ENCODE results near the gene VEGFD.
"Not testable (repeated sequence)": the region's sequence is repeated elsewhere in the genome, so short reads cannot be mapped to it uniquely, and the experiment has no call there.

VEGFD gene

GRCh38 chrX:15319075-15319474 is 65.1 kb downstream of the VEGFD start:
- Histone ChIP-seq H3K9ac (ENCODE audit: low read length in 5 of 5) (no peak overlapping the region), H3K36me3 (ENCODE audit: control insufficient read depth in 5 of 5, insufficient read depth in 5 of 5, low read length in 5 of 5) (peaks cover 2 to 11% (median 10%) of the 10 kb centered on the region in 5 donors), H3K27me3 (ENCODE audit: control insufficient read depth in 5 of 5, insufficient read depth in 4 of 5, low read length in 5 of 5) (peaks cover 0 to 2% (median 0%) of the 10 kb centered on the region in 5 donors), H3K9me3 (ENCODE audit: control insufficient read depth in 5 of 5, low read length in 5 of 5) (no peaks in the 10 kb centered on the region), H3K4me1 (ENCODE audit: control insufficient read depth in 5 of 5, insufficient read depth in 5 of 5, low read length in 5 of 5) (no peaks in the 10 kb centered on the region), H3K27ac (ENCODE audit: low read depth, low read length) (no peak overlapping the region), H3K4me3 (ENCODE audit: low read depth in 1 of 5, low read length in 5 of 5) (no peak overlapping the region)

- H3K27ac ChIP-seq (ENCODE audit: low read depth, low read length) = no peak within 1 kb of the TSS
- H3K4me3 ChIP-seq (ENCODE audit: low read depth in 1 of 5, low read length in 5 of 5) = no peak within 1 kb of the TSS
- peaks cover 0 to 4% (median 3%) of the 10 kb centered on the region in 5 donors for H3K36me3 ChIP-seq (ENCODE audit: control insufficient read depth in 5 of 5, insufficient read depth in 5 of 5, low read length in 5 of 5)
- no peak within 1 kb of the TSS for H3K9ac ChIP-seq (ENCODE audit: low read length in 5 of 5)
- no peaks in the 10 kb centered on the region for H3K4me1 ChIP-seq (ENCODE audit: control insufficient read depth in 5 of 5, insufficient read depth in 5 of 5, low read length in 5 of 5)
- peaks cover 0 to 2% (median 0%) of the 10 kb centered on the region in 5 donors for H3K27me3 ChIP-seq (ENCODE audit: control insufficient read depth in 5 of 5, insufficient read depth in 4 of 5, low read length in 5 of 5)
- H3K9me3 ChIP-seq (ENCODE audit: control insufficient read depth in 5 of 5, low read length in 5 of 5) = no peaks in the 10 kb centered on the region
These were observed 68.7 kb downstream of the VEGFD start, which contains the start of gene ASB11 for GRCh38 chrX:15315509-15315908. ASB11 (minus strand) TSS chrX:15315640; CDS start chrX:15315605, 35 bp downstream.

DNA sequence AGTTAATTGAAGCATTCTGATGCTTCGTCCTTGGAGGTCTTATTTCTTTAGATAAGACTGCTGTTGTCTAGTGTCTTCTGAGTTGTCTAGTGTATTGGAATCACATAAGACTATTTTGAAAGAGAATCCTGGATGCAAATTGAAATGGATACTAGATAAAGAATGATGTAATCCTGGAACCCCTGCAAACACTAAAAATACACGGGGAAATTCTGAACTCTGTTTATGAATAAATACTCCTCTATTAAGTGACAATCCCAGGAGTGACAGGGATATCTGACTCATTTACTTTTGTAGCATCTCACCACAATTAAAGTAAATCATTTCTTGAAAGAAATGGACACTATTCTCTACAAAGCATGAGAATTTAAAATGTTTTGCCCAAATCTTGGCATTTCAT is 69.7 kb downstream of the VEGFD start:
- peaks cover 0 to 2% (median 0%) of the 10 kb centered on the region in 5 donors for H3K27me3 ChIP-seq (ENCODE audit: control insufficient read depth in 5 of 5, insufficient read depth in 4 of 5, low read length in 5 of 5)
- H3K36me3 ChIP-seq (ENCODE audit: control insufficient read depth in 5 of 5, insufficient read depth in 5 of 5, low read length in 5 of 5) = no peaks in the 10 kb centered on the region
- no peaks in the 10 kb centered on the region for H3K9me3 ChIP-seq (ENCODE audit: control insufficient read depth in 5 of 5, low read length in 5 of 5)
- no peak overlapping the region for H3K4me3 ChIP-seq (ENCODE audit: low read depth in 1 of 5, low read length in 5 of 5)
- no peak overlapping the region for H3K27ac ChIP-seq (ENCODE audit: low read depth, low read length)
- H3K9ac ChIP-seq (ENCODE audit: low read length in 5 of 5) = no peak overlapping the region
- peaks cover 0 to 7% (median 0%) of the 10 kb centered on the region in 5 donors for H3K4me1 ChIP-seq (ENCODE audit: control insufficient read depth in 5 of 5, insufficient read depth in 5 of 5, low read length in 5 of 5)

- H3K36me3 ChIP-seq (ENCODE audit: control insufficient read depth in 5 of 5, insufficient read depth in 5 of 5, low read length in 5 of 5) = no peaks in the 10 kb centered on the region
- no peak overlapping the region for H3K4me3 ChIP-seq (ENCODE audit: low read depth in 1 of 5, low read length in 5 of 5)
- no peaks in the 10 kb centered on the region for H3K9me3 ChIP-seq (ENCODE audit: control insufficient read depth in 5 of 5, low read length in 5 of 5)
- peaks cover 0 to 7% (median 0%) of the 10 kb centered on the region in 5 donors for H3K4me1 ChIP-seq (ENCODE audit: control insufficient read depth in 5 of 5, insufficient read depth in 5 of 5, low read length in 5 of 5)
- no peak overlapping the region for H3K27ac ChIP-seq (ENCODE audit: low read depth, low read length)
- no peak overlapping the region for H3K9ac ChIP-seq (ENCODE audit: low read length in 5 of 5)
- peaks cover 0 to 11% (median 3%) of the 10 kb centered on the region in 5 donors for H3K27me3 ChIP-seq (ENCODE audit: control insufficient read depth in 5 of 5, insufficient read depth in 4 of 5, low read length in 5 of 5)
These were observed 73.1 kb downstream of the VEGFD start for GRCh38 chrX:15311119-15311518.

DNA sequence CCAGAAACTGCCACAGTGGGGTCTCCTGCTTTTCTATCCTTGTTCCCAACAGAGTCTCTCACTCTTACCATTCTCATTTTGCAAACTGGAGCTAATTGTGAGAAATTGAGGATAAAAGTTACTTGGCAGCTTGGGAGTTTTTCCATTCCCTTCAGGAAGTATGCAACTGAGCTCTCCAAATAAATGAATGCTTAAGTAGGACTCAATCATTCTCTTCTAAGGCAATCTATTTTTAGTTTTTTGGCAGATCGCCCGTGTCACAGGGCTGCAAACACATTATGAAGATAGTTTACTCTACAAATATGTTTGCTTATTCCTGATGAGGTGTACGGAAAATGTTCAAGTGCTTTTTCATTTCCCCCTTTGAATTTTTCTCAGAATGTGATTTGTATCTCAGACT is 74.1 kb downstream of the VEGFD start:
- peak overlapping the region; percentile 61 for H3K27ac ChIP-seq (ENCODE audit: low read depth, low read length)
- no peaks in the 10 kb centered on the region for H3K36me3 ChIP-seq (ENCODE audit: control insufficient read depth in 5 of 5, insufficient read depth in 5 of 5, low read length in 5 of 5)
- peaks cover 0 to 11% (median 3%) of the 10 kb centered on the region in 5 donors for H3K27me3 ChIP-seq (ENCODE audit: control insufficient read depth in 5 of 5, insufficient read depth in 4 of 5, low read length in 5 of 5)
- no peaks in the 10 kb centered on the region for H3K9me3 ChIP-seq (ENCODE audit: control insufficient read depth in 5 of 5, low read length in 5 of 5)
- H3K4me3 ChIP-seq (ENCODE audit: low read depth in 1 of 5, low read length in 5 of 5) = no peak overlapping the region
- H3K9ac ChIP-seq (ENCODE audit: low read length in 5 of 5) = no peak overlapping the region
- H3K4me1 ChIP-seq (ENCODE audit: control insufficient read depth in 5 of 5, insufficient read depth in 5 of 5, low read length in 5 of 5) = peaks cover 0 to 7% (median 0%) of the 10 kb centered on the region in 5 donors

DNA sequence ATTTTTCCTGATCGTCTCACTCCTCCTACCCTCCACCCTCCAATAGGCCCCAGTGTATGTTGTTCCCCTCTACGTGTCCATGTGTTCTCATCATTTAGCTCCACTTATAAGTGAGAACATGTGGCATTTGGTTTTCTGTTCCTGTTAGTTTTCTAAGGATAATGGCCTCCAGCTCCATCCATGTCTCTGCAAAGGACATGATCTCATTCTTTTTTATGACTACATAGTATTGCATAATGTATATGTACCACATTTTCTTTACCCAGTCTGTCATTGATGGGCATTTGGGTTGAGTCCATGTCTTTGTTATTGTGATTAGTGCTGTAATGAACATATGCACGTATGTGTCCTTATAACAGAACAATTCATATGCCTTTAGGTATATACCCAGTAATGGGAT is 78.3 kb downstream of the VEGFD start:
- H3K4me1 ChIP-seq (ENCODE audit: control insufficient read depth in 5 of 5, insufficient read depth in 5 of 5, low read length in 5 of 5); H3K36me3 ChIP-seq (ENCODE audit: control insufficient read depth in 5 of 5, insufficient read depth in 5 of 5, low read length in 5 of 5); H3K27ac ChIP-seq (ENCODE audit: low read depth, low read length); H3K4me3 ChIP-seq (ENCODE audit: low read depth in 1 of 5, low read length in 5 of 5); H3K9me3 ChIP-seq (ENCODE audit: control insufficient read depth in 5 of 5, low read length in 5 of 5); H3K9ac ChIP-seq (ENCODE audit: low read length in 5 of 5): not testable (repeated sequence)
- H3K27me3 ChIP-seq (ENCODE audit: control insufficient read depth in 5 of 5, insufficient read depth in 4 of 5, low read length in 5 of 5) = peaks cover 0 to 13% (median 3%) of the 10 kb centered on the region in 5 donors

GRCh38 chrX:15301924-15302323 is 82.3 kb downstream of the VEGFD start:
- Histone ChIP-seq H3K36me3 (ENCODE audit: control insufficient read depth in 5 of 5, insufficient read depth in 5 of 5, low read length in 5 of 5) (no peaks in the 10 kb centered on the region), H3K27me3 (ENCODE audit: control insufficient read depth in 5 of 5, insufficient read depth in 4 of 5, low read length in 5 of 5) (peaks cover 0 to 3% (median 0%) of the 10 kb centered on the region in 5 donors), H3K9me3 (ENCODE audit: control insufficient read depth in 5 of 5, low read length in 5 of 5) (no peaks in the 10 kb centered on the region), H3K4me3 (ENCODE audit: low read depth in 1 of 5, low read length in 5 of 5) (no peak overlapping the region), H3K27ac (ENCODE audit: low read depth, low read length) (no peak overlapping the region), H3K4me1 (ENCODE audit: control insufficient read depth in 5 of 5, insufficient read depth in 5 of 5, low read length in 5 of 5) (peaks cover 0 to 19% (median 13%) of the 10 kb centered on the region in 5 donors), H3K9ac (ENCODE audit: low read length in 5 of 5) (no peak overlapping the region)

GRCh38 chrX:15299941-15300851 is 84.0 kb downstream of the VEGFD start:
- Histone ChIP-seq H3K9ac (ENCODE audit: low read length in 5 of 5) (peak overlapping the region in 1 of 5 donors; percentile 31), H3K4me3 (ENCODE audit: low read depth in 1 of 5, low read length in 5 of 5) (no peak overlapping the region), H3K4me1 (ENCODE audit: control insufficient read depth in 5 of 5, insufficient read depth in 5 of 5, low read length in 5 of 5) (peaks cover 0 to 19% (median 13%) of the 10 kb centered on the region in 5 donors), H3K9me3 (ENCODE audit: control insufficient read depth in 5 of 5, low read length in 5 of 5) (no peaks in the 10 kb centered on the region), H3K27ac (ENCODE audit: low read depth, low read length) (no peak overlapping the region), H3K27me3 (ENCODE audit: control insufficient read depth in 5 of 5, insufficient read depth in 4 of 5, low read length in 5 of 5) (peaks cover 0 to 2% (median 0%) of the 10 kb centered on the region in 5 donors), H3K36me3 (ENCODE audit: control insufficient read depth in 5 of 5, insufficient read depth in 5 of 5, low read length in 5 of 5) (no peaks in the 10 kb centered on the region)

DNA sequence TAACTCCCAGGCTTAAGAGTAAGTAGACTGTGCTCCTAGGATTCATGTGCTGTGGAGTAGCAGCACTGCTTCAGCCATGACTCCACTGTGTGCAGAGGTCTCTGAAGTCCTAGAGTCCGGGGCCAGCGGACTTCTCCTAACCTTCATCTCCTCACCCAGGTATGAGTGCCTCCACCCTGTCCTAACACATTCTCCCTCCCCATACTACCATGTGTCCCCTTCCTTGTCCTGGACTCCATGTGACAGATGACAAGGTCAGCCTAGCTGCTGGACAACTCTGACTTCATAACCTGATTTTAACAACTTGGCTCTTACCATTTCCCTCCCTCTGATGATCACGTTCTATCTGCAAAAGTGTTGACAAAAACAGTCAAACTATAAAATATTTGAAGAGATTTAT is 85.4 kb downstream of the VEGFD start:
- Histone ChIP-seq H3K4me1 (ENCODE audit: control insufficient read depth in 5 of 5, insufficient read depth in 5 of 5, low read length in 5 of 5) (peaks cover 0 to 19% (median 13%) of the 10 kb centered on the region in 5 donors), H3K27ac (ENCODE audit: low read depth, low read length) (peak overlapping the region; percentile 9), H3K36me3 (ENCODE audit: control insufficient read depth in 5 of 5, insufficient read depth in 5 of 5, low read length in 5 of 5) (no peaks in the 10 kb centered on the region), H3K9ac (ENCODE audit: low read length in 5 of 5) (no peak overlapping the region), H3K9me3 (ENCODE audit: control insufficient read depth in 5 of 5, low read length in 5 of 5) (no peaks in the 10 kb centered on the region), H3K4me3 (ENCODE audit: low read depth in 1 of 5, low read length in 5 of 5) (peak overlapping the region in 2 of 5 donors; percentile 28 to 36), H3K27me3 (ENCODE audit: control insufficient read depth in 5 of 5, insufficient read depth in 4 of 5, low read length in 5 of 5) (peaks cover 0 to 3% (median 0%) of the 10 kb centered on the region in 5 donors)

GRCh38 chrX:15298201-15298600 is 86.0 kb downstream of the VEGFD start:
- H3K4me1 ChIP-seq (ENCODE audit: control insufficient read depth in 5 of 5, insufficient read depth in 5 of 5, low read length in 5 of 5) = peaks cover 0 to 19% (median 13%) of the 10 kb centered on the region in 5 donors

More at GRCh38 chrX:15298201-15298600, 86.0 kb downstream of the VEGFD start:
- Histone ChIP-seq H3K27me3 (ENCODE audit: control insufficient read depth in 5 of 5, insufficient read depth in 4 of 5, low read length in 5 of 5) (peaks cover 0 to 4% (median 0%) of the 10 kb centered on the region in 5 donors), H3K9me3 (ENCODE audit: control insufficient read depth in 5 of 5, low read length in 5 of 5) (no peaks in the 10 kb centered on the region), H3K4me3 (ENCODE audit: low read depth in 1 of 5, low read length in 5 of 5) (peak overlapping the region in 2 of 5 donors; percentile 28 to 36), H3K9ac (ENCODE audit: low read length in 5 of 5) (no peak overlapping the region), H3K36me3 (ENCODE audit: control insufficient read depth in 5 of 5, insufficient read depth in 5 of 5, low read length in 5 of 5) (no peaks in the 10 kb centered on the region), H3K27ac (ENCODE audit: low read depth, low read length) (peak overlapping the region; percentile 9)

All from subcutaneous abdominal adipose tissue (tissue), 5 donors.